ENCODE measurements around the gene RNASEH2A. TPM values are rescaled to one million over a fixed set of nuclear protein-coding genes. Genes with fewer than 3 reads are reported as not detected.
"Not testable (repeated sequence)": the region's sequence is repeated elsewhere in the genome, so short reads cannot be mapped to it uniquely, and the experiment has no call there.

The RNASEH2A gene
- total and polyA plus RNA-seq, 10 donors, result 4.4 to 15.9 (median 11.7) TPM

GRCh38 chr19:12804051-12804450 lies 2.3 kb upstream of the RNASEH2A start:
- no peaks in the 10 kb centered on the region for H3K9me3 ChIP-seq
- H3K27me3 ChIP-seq (replicated peaks in 1 of 7), result peaks cover 0 to 20% (median 0%) of the 10 kb centered on the region in 7 donors
- intact Hi-C loops (cut with DNase I; ENCODE audit: low total_unique reads), result no loop called here
- H3K4me1 ChIP-seq, result peaks cover 21 to 57% (median 42%) of the 10 kb centered on the region in 6 donors
- H3K36me3 ChIP-seq, result peaks cover 0 to 28% (median 8%) of the 10 kb centered on the region in 6 donors
- TF ChIP-seq POLR2A (IDR thresholded peaks at IDR 0.05), result no peak
- no peak for TF ChIP-seq CTCF (IDR thresholded peaks at IDR 0.05 in 8 of 11, conservative IDR thresholded peaks at IDR 0.05 in 3 of 11)
- TF ChIP-seq POLR2AphosphoS5 (IDR thresholded peaks at IDR 0.05), result no peak
- no peak for DNase-seq
- no peak overlapping the region for H3K27ac ChIP-seq
- WGBS, 5 donors, result 92 to 96% (median 95%) methylated on average over 26 of the region's 26 CpGs
- no peak overlapping the region for H3K4me3 ChIP-seq

DNA sequence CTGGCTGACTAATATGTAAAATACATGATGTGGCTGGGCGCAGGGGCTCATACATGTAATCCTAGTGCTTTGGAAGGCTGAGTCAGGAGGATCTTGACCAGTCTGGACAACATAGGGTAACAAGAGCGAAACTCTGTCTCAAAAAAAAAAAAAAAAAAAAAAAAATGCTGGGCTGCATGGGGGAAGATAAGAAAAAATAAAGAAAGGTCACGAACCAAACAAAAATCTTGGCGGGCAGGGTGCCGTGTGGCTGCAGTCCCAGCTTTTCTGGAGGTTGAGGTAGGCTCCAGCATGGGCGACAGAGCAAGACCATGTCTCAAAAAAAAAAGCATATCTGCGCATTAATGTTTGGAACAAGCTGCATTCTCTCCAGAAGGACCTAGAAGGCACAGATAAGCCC lies 8.7 kb downstream of the RNASEH2A start:
- H3K4me3 ChIP-seq, result no peak overlapping the region
- WGBS, 5 donors, result 91 to 98% (median 95%) methylated on average over 7 of the region's 7 CpGs
- no peak overlapping the region for H3K27ac ChIP-seq
- TF ChIP-seq POLR2A (IDR thresholded peaks at IDR 0.05), result no peak
- TF ChIP-seq POLR2AphosphoS5 (IDR thresholded peaks at IDR 0.05), result no peak
- no peak for TF ChIP-seq CTCF (IDR thresholded peaks at IDR 0.05 in 8 of 11, conservative IDR thresholded peaks at IDR 0.05 in 3 of 11)
- intact Hi-C loops (cut with DNase I; ENCODE audit: low total_unique reads), result no loop called here
- peaks cover 0 to 48% (median 18%) of the 10 kb centered on the region in 6 donors for H3K36me3 ChIP-seq
- no peaks in the 10 kb centered on the region for H3K9me3 ChIP-seq
- no peaks in the 10 kb centered on the region for H3K27me3 ChIP-seq (replicated peaks in 1 of 7)
- no peaks in the 10 kb centered on the region for H3K4me1 ChIP-seq
- no peak for DNase-seq

DNA sequence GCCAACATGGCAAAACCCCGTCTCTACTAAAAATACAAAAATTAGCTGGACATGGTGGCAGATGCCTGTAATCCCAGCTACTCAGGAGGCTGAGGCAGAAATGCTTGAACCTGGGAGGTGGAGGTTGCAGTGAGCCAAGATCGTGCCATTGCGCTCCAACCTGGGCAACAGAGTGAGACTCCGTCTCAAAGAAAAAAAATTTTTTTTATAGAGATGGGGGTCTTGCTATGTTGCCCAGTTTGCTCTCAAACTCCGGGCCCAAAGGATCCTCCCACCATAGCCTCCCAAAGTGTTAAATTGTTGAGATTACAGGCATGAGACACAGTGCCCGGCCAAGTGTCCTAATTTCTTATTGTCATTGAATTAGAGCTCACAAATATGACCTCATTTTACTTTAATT lies 10.8 kb downstream of the RNASEH2A start:
- WGBS, 5 donors, result 92 to 99% (median 93%) methylated on average over 6 of the region's 6 CpGs

DNA sequence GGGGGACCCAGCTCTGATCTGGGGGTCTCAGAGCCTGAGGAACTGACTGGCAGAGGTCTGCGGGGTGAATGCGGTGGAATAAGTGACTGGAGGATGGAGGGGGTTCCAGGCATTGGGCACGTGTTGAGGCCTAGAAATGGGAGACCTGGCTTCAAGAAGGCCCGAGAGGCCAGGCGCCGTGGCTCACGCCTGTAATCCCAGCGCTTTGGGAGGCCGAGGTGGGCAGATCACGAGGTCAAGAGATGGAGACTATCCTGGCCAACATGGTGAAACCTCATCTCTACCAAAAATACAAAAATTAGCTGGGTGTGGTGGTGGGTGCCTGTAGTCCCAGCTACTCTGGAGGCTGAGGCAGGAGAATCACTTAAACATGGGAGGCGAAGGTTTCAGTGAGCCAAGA lies 11.4 kb downstream of the RNASEH2A start:
- H3K27ac ChIP-seq; H3K9me3 ChIP-seq; H3K27me3 ChIP-seq (replicated peaks in 1 of 7); intact Hi-C loops (cut with DNase I; ENCODE audit: low total_unique reads); H3K4me3 ChIP-seq; H3K4me1 ChIP-seq; DNase-seq: not testable (repeated sequence)
- WGBS, 5 donors, result 92 to 97% (median 94%) methylated on average over 11 of the region's 11 CpGs
- H3K36me3 ChIP-seq, result peaks cover 0 to 21% (median 16%) of the 10 kb centered on the region in 6 donors

More for the DNA sequence above, 10.8 kb downstream of the RNASEH2A start:
- H3K27ac ChIP-seq; H3K9me3 ChIP-seq; H3K4me1 ChIP-seq; DNase-seq; intact Hi-C loops (cut with DNase I; ENCODE audit: low total_unique reads); H3K4me3 ChIP-seq; H3K27me3 ChIP-seq (replicated peaks in 1 of 7): not testable (repeated sequence)
- H3K36me3 ChIP-seq, result peaks cover 0 to 27% (median 17%) of the 10 kb centered on the region in 6 donors

DNA sequence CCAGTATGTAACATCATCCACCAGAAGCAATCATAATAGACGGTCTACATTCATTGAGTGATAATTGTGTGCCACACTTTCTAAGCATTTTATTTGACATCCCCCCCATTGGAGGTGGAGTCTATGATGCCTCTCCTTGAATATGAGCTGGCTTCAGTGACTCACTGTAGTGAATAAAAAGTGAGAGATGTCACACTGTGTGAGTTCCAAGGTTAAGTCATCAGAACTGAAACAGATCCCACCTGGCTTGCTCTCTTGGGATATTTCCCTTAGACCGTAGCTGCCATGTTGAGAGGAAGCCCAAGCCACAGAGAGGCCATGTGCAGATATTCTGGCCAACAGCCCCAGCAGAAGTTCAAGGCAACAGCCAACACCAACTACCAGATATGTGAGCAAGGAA lies 15.4 kb downstream of the RNASEH2A start:
- WGBS, 5 donors, result 77 to 83% (median 81%) methylated on average over 2 of the region's 2 CpGs
- Histone ChIP-seq H3K9me3 (peaks cover 0 to 6% (median 0%) of the 10 kb centered on the region in 8 donors), H3K36me3 (no peaks in the 10 kb centered on the region), H3K4me3 (no peak overlapping the region), H3K4me1 (peaks cover 0 to 9% (median 6%) of the 10 kb centered on the region in 6 donors), H3K27me3 (replicated peaks in 1 of 7) (peaks cover 0 to 47% (median 22%) of the 10 kb centered on the region in 7 donors), H3K27ac (no peak overlapping the region)
- DNase-seq, result no peak
- intact Hi-C loops (cut with DNase I; ENCODE audit: low total_unique reads), result no loop called here
- TF ChIP-seq POLR2A (IDR thresholded peaks at IDR 0.05) (no peak), CTCF (IDR thresholded peaks at IDR 0.05 in 8 of 11, conservative IDR thresholded peaks at IDR 0.05 in 3 of 11) (no peak), POLR2AphosphoS5 (IDR thresholded peaks at IDR 0.05) (no peak)
